NCI-H510A treated with DMSO at 0.1 percent for 48 hours (cell line): Measurements from ENCODE around the gene MANF.

Source experiments
- DNase-seq: peaks from one replicate; lab custom pipeline; 2025; lab: John Stamatoyannopoulos, UW

The MANF gene

DNA sequence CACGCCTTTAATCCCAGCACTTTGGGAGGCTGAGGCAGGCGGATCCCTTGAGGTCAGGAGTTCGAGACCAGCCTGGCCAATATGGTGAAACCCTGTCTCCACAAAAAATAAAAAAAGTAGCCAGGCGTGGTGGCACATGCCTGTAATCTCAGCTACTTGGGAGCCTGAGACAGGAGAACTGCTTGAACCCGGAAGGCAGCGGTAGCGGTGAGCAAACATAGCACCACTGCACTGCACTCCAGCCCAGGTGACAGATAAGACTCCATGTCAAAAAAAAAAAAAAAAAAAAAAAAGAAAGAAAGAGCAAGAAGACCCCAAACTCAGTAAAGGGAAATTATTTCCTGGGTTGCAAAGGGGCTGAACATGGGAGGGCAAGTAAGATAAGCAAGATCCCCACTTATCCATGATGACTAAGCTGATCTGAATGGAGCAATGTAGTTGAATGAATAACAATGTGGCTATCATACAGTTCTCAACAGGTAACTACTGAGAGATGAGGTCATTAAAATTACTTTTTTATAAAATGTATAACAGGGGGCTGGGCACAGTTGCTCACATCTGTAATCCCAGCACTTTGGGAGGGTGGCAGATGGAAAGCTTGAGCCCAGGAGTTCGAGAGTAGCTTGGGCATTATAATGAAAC lies 52.0 kb downstream of the MANF start:
- no peak for DNase-seq
